Psoas muscle (tissue), 8 donors: ENCODE data around the gene CACNA1C. TPM values are rescaled to one million over a fixed set of nuclear protein-coding genes. Genes with fewer than 3 reads are reported as not detected.

Experiments used
- ATAC-seq, 4 donors: fragments of 200-7000 bp; cut with Tn5 transposase; one replicate each; pipeline ENCODE4 v1.9.1; 2020; ENCODE audit warnings: moderate library complexity in 3 of 4, mild to moderate bottlenecking in 2 of 4
- DNase-seq, 2 donors: peaks; one replicate each; pipeline ENCODE4 v3.0.0-alpha.2; 2020
- H3K27ac ChIP-seq: fragments of 200-600 bp; one replicate; pipeline ENCODE4 v1.8.0; 2022
- H3K27me3 ChIP-seq, 3 donors: fragments of 200-600 bp in 1 of 3; one replicate each; pipeline versions ENCODE4 v1.6.1 to v1.8.0; 2013 to 2022; ENCODE audit warnings: low read length in 2 of 3, mild to moderate bottlenecking in 2 of 3, moderate library complexity in 1 of 3; ENCODE audit not compliant: insufficient read depth in 3 of 3
- H3K36me3 ChIP-seq, 2 donors: fragments of 200-600 bp in 1 of 2; one replicate each; pipeline versions ENCODE4 v1.6.1 to v1.8.0; 2013 to 2022; ENCODE audit warnings: low read depth in 1 of 2, mild to moderate bottlenecking in 1 of 2, moderate library complexity in 1 of 2; ENCODE audit not compliant: insufficient read depth in 1 of 2
- H3K4me1 ChIP-seq: fragments of 200-600 bp; one replicate; pipeline ENCODE4 v1.8.0; 2022
- H3K4me3 ChIP-seq: fragments of 200-600 bp; one replicate; pipeline ENCODE4 v1.8.0; 2022; ENCODE audit warnings: mild to moderate bottlenecking
- H3K9me3 ChIP-seq: fragments of 200-600 bp; one replicate; pipeline ENCODE4 v1.8.0; 2022
- CTCF ChIP-seq: fragments of 200-600 bp; IDR thresholded peaks from one replicate; pipeline ENCODE4 v1.8.0; 2022; ENCODE audit warnings: antibody characterized with exemption
- WGBS, 3 donors: extraction: QIAGEN DNeasy Blood & Tissue Kit; methylation state at CpG; one replicate each; pipeline versions ENCODE4 v1.1.6 to v1.1.7; 2013; 5-methylcytosine and 5-hydroxymethylcytosine counted together
- intact Hi-C, 2 donors: fragments of 100-400 bp; cut with DNase I; formaldehyde crosslinking; loops; one replicate each; pipeline versions ENCODE4 v1.11.0 to v1.14.2; 2022
- polyA plus RNA-seq, 3 donors: library from polyadenylated mRNA; stranded (reverse); fragments of 200-250 nt; gene quantifications; one replicate each; pipeline ENCODE4 v1.2.3, GENCODE V29; 2013
- total RNA-seq, 4 donors: library from RNA; stranded (reverse); fragmentation: NEBNext Ultra II Directional in 2 of 4; extraction: Animal tissue kit (Norgen Biotek cat#: 25700) in 2 of 4; gene quantifications; one replicate each; pipeline versions ENCODE4 v1.2.1 to v1.2.4, GENCODE V29; 2021 to 2023
- donor health status: healthy with polysubstance abuse.
- donor health status: DM: no; HTN: no; CAD: no; lungs with moderate emphysema.
- donor health status: Bipolar disorder and iron deficiency.
- donor health status: healthy.
- donor health status: DM: yes; HTN: yes; CAD: no.
- donor health status: DM: no; HTN: no; CAD: no.
- donor health status: DM: no; HTN: no; CAD: no.
- donor health status: DM: yes; HTN: yes; CAD: no.

CACNA1C gene
- total and polyA plus RNA-seq, 7 donors: 0.26 to 2.9 (median 0.95) TPM

DNA sequence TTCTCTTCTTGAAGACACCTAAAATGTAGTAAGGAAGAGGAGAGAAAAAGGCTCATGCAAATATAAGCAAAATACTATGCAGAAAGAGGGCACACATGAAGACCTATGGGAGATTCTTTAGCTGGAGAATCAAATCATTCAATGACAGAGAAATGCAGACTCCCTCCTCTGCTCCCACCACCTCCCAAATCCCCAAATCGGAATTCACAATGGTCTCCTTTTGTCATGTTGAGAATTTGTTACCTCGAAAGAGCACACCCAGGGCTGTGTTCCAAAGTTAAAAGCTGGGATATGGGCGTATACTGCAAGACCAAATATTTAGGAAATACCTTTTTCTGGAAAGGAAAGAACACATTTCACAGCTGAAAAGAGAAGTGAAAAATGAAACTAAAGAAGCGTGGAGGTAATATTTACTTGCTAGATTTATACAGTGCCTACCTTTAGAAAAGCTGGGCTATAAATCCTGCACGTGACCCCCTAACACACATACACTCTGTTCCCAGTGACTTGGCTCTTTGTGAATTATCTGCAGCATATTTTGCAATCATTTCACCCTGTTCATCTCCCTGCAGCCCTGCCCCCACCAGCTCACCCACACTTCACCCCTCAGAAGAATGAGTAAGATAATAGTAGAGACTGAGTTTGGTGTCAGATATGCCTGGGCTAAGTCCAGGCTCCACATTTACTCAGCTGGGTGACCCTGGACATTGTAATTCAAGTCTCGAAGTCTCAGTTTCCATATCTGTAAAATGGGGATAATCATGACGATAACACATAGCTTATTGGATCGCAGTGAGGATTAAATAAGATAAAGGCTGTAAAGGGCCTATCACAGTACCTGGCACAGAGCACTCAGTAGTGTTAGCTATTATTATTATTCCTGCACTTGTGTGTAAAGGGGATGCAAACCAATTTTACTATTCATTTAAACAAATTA, 2.9 kb upstream of the CACNA1C start:
- no peak overlapping the region for H3K27ac ChIP-seq
- ATAC-seq: no peak
- H3K4me3 ChIP-seq: no peak overlapping the region
- H3K9me3 ChIP-seq: no peaks in the 10 kb centered on the region
- 49 to 56% (median 54%) methylated on average over 8 of the region's 8 CpGs for WGBS, 3 donors
- H3K4me1 ChIP-seq: no peaks in the 10 kb centered on the region
- no peak for DNase-seq
- no peaks in the 10 kb centered on the region for H3K36me3 ChIP-seq
- intact Hi-C loops: loop anchor here in 1 of 2 donors (10.0 kb wide), 1 partner anchor 235 kb away; no protein-coding TSS in a partner anchor
- H3K27me3 ChIP-seq: peaks cover 10 to 43% (median 24%) of the 10 kb centered on the region in 3 donors
- no peak for TF ChIP-seq CTCF

- H3K36me3 ChIP-seq: no peaks in the 10 kb centered on the region
- H3K27ac ChIP-seq: no peak overlapping the region
- DNase-seq (no peak), ATAC-seq (no peak)
- intact Hi-C loops: loop anchor here in 1 of 2 donors (10.0 kb wide), 1 partner anchor 233 kb away; no protein-coding TSS in a partner anchor
- WGBS, 3 donors: 5 to 11% (median 6%) methylated on average over 28 to 52 of the region's 52 CpGs
- peak overlapping the region; percentile 59 for H3K4me3 ChIP-seq
- no peak for TF ChIP-seq CTCF
- no peaks in the 10 kb centered on the region for H3K9me3 ChIP-seq
- peaks cover 10 to 61% (median 28%) of the 10 kb centered on the region in 3 donors for H3K27me3 ChIP-seq
- no peaks in the 10 kb centered on the region for H3K4me1 ChIP-seq
These were observed 826 bp upstream of the CACNA1C start for GRCh38 chr12:2051700-2052621.

DNA sequence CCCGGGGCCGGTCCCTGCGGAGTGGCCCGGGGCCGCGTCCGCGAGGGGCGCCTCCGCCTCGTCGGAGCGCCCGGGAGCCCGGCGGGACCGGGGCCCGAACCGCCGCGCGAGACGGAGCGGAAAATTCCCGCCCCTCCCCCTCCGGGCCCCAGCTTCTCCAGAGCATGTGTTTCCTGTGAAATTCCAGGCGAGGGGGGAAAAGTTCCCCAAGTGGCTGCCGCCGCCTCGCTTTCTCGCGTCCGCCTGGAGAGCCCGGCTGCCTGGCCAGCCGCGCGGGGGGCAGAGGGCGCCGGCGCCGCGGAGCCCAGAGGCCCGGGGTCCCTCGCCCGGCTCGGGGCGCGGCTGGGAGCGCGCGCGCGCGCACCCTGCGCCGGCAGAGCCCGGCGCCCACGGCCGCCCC, 904 bp downstream of the CACNA1C start:
- intact Hi-C loops: loop anchor here in 1 of 2 donors (10.0 kb wide), 1 partner anchor 231 kb away; no protein-coding TSS in a partner anchor
- ATAC-seq (no peak), DNase-seq (peak; percentile 41 to 58)
- Histone ChIP-seq H3K4me3 (peak overlapping the region; percentile 70), H3K27me3 (peaks cover 10 to 66% (median 25%) of the 10 kb centered on the region in 3 donors), H3K36me3 (no peaks in the 10 kb centered on the region), H3K9me3 (no peaks in the 10 kb centered on the region), H3K27ac (peak overlapping the region; percentile 42), H3K4me1 (no peaks in the 10 kb centered on the region)
- no peak for TF ChIP-seq CTCF
- 0 to 1% (median 0%) methylated on average over 30 to 60 of the region's 60 CpGs for WGBS, 3 donors

DNA sequence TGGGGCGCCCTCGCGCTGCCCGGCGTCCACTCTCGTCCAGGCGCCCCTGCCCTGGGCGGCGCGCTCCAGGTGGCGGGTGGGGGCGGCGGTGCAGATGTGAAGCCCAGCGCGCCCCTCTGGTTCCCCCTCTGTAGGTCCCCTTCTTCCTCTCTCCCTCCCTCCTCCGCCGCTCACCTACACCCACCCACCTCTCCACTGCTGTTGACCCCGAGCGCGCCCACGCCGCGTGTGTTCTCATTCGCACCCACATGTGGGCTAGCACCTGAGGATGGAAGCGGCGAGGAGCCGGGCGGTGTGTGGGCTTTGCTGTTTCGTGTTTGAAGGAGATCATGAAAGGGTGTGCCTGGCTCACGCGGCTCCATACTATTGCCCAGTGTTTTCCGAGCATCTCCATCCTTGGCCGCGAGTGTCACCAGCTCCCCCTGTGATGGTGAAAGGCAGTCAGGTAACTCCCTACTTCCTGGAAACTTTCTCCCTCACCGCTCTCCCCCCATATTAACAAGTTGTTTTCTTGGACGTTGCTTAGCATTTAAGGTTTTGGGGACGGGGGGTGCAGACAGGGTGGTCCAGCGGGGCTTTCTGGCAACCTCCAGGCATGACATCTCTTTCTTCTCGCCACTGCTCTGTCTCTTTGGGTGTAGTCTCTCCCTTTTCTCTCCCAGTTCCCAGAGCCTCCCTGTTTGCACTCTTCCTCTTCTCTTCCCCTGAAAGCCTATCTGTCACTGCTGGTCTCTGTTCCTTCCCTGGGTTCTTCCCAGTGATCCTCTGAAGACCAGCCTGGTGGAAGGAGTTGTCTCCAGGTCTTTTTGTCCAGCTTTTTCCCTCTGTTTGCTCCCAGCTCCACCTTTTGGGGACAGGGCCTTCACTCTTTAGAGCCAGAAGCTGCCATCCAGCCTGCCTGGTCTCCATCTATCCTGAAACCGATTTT, 1.6 kb downstream of the CACNA1C start:
- ATAC-seq (no peak), DNase-seq (no peak)
- intact Hi-C loops: loop anchor here (5.0 to 10.0 kb wide), 3 partner anchors 230 to 528 kb away; no protein-coding TSS in a partner anchor
- no peaks in the 10 kb centered on the region for H3K4me1 ChIP-seq
- peaks cover 10 to 66% (median 25%) of the 10 kb centered on the region in 3 donors for H3K27me3 ChIP-seq
- no peaks in the 10 kb centered on the region for H3K36me3 ChIP-seq
- WGBS, 3 donors: 6 to 8% (median 6%) methylated on average over 31 to 40 of the region's 40 CpGs
- no peaks in the 10 kb centered on the region for H3K9me3 ChIP-seq
- H3K4me3 ChIP-seq: peak overlapping the region; percentile 70
- TF ChIP-seq CTCF: no peak
- H3K27ac ChIP-seq: no peak overlapping the region
